H1 (cell line): ENCODE data around the gene PROX2. TPM values are rescaled to one million over a fixed set of nuclear protein-coding genes. Genes with fewer than 3 reads are reported as not detected.

Experiments
- CTCF ChIA-PET: fragments of 300-600 bp; sonication (Branson Sonifier 250); formaldehyde crosslinking; loops from one replicate; lab custom pipeline; 2021; ENCODE audit not compliant: partially characterized antibody; lab: Charles Lee
- POLR2A ChIA-PET: fragments of 300-600 bp; sonication (Branson Sonifier 250); formaldehyde crosslinking; loops from one replicate; lab custom pipeline; 2021; ENCODE audit warnings: inconsistent platforms; ENCODE audit not compliant: partially characterized antibody; lab: Charles Lee
- DNase-seq, 2 experiments: peaks; one replicate each; pipeline versions ENCODE4 v3.0.0 to v3.0.0-alpha.2; 2010 to 2022; ENCODE audit warnings: low spot score in 2 of 2, low read depth in 1 of 2, mixed read lengths in 1 of 2
- FAIRE-seq: peaks from 2 replicates; lab custom pipeline; 2011; peaks lifted over from hg19 to GRCh38; lab: Jason Lieb, UNC
- H2AFZ ChIP-seq: 2 replicates; pipeline ENCODE4 v1.8.1; 2012; ENCODE audit warnings: low read length, inconsistent platforms
- H2AK5ac ChIP-seq: 2 replicates; pipeline ENCODE4 v1.6.1; 2013; ENCODE audit warnings: low read depth, low read length
- H2BK120ac ChIP-seq: replicated peaks from 2 replicates; pipeline ENCODE3; 2013; ENCODE audit warnings: low read depth, low read length, inconsistent platforms
- H2BK12ac ChIP-seq: 2 replicates; pipeline ENCODE4 v1.6.1; 2013; ENCODE audit warnings: low read depth, low read length
- H2BK15ac ChIP-seq: 2 replicates; pipeline ENCODE4 v1.6.1; 2013; ENCODE audit warnings: low read length
- H2BK20ac ChIP-seq: 2 replicates; pipeline ENCODE4 v1.6.1; 2013; ENCODE audit warnings: low read length
- H2BK5ac ChIP-seq: 2 replicates; pipeline ENCODE4 v1.6.1; 2013; ENCODE audit warnings: low read depth, low read length
- H3K14ac ChIP-seq: 2 replicates; pipeline ENCODE4 v1.6.1; 2013; ENCODE audit warnings: inconsistent platforms; ENCODE audit not compliant: insufficient read length
- H3K18ac ChIP-seq: 2 replicates; pipeline ENCODE4 v1.6.1; 2013; ENCODE audit warnings: low read length; ENCODE audit errors: extremely low read depth
- H3K23ac ChIP-seq: 2 replicates; pipeline ENCODE4 v1.6.1; 2013; ENCODE audit warnings: inconsistent platforms; ENCODE audit not compliant: insufficient read length
- H3K23me2 ChIP-seq: 2 replicates; pipeline ENCODE4 v1.6.1; 2013; ENCODE audit warnings: low read depth, low read length
- H3K27ac ChIP-seq: 2 replicates; pipeline ENCODE4 v1.6.1; 2011; ENCODE audit warnings: low read depth, low read length, inconsistent platforms
- H3K27me3 ChIP-seq, 4 experiments: replicated peaks in 1 of 4; 1 replicate in 1 of 4; 2 replicates in 3 of 4; pipeline versions ENCODE4 v1.6.1 to v1.8.1; 2011 to 2013; ENCODE audit warnings: low read length in 3 of 4, mild to moderate bottlenecking in 3 of 4, inconsistent platforms in 2 of 4, mixed read lengths in 2 of 4, moderate library complexity in 1 of 4; ENCODE audit not compliant: control insufficient read depth in 3 of 4, insufficient read depth in 3 of 4; ENCODE audit errors: extremely low read depth in 1 of 4
- H3K36me3 ChIP-seq, 4 experiments: 2 replicates each; pipeline versions ENCODE4 v1.6.1 to v1.8.1; 2011 to 2013; ENCODE audit warnings: mild to moderate bottlenecking in 4 of 4, low read length in 3 of 4, moderate library complexity in 2 of 4, control low read depth in 1 of 4, inconsistent platforms in 1 of 4; ENCODE audit not compliant: insufficient read depth in 4 of 4, control insufficient read depth in 2 of 4
- H3K4ac ChIP-seq: replicated peaks from 2 replicates; pipeline ENCODE3; 2013; ENCODE audit warnings: low read length, low read depth, mixed read lengths, inconsistent platforms; ENCODE audit not compliant: insufficient read length
- H3K4me1 ChIP-seq, 4 experiments: replicated peaks in 1 of 4; 1 replicate in 1 of 4; 2 replicates in 3 of 4; pipeline versions ENCODE4 v1.6.1 to v1.8.1; 2011 to 2013; ENCODE audit warnings: low read length in 3 of 4, inconsistent platforms in 2 of 4, mixed read lengths in 1 of 4; ENCODE audit not compliant: insufficient read depth in 4 of 4, control insufficient read depth in 3 of 4
- H3K4me2 ChIP-seq, 2 experiments: 2 replicates each; pipeline versions ENCODE4 v1.6.1 to v1.8.1; 2011 to 2013; ENCODE audit warnings: low read depth in 2 of 2, low read length in 2 of 2, control low read depth in 1 of 2, inconsistent platforms in 1 of 2, mild to moderate bottlenecking in 1 of 2; ENCODE audit not compliant: insufficient read depth in 1 of 2
- H3K4me3 ChIP-seq, 4 experiments: fragments of 200-600, 300-600 bp in 1 of 4; sonication (generic), shearing (Covaris generic), sonication (Bioruptor Twin) in 1 of 4; 2 replicates each; pipeline versions ENCODE4 v1.5.1 to v1.8.1; 2011 to 2016; ENCODE audit warnings: low read length in 4 of 4, low read depth in 3 of 4, control low read depth in 2 of 4, inconsistent platforms in 2 of 4, mild to moderate bottlenecking in 2 of 4, mixed read lengths in 1 of 4, moderate library complexity in 1 of 4; ENCODE audit not compliant: insufficient read depth in 2 of 4; ENCODE audit errors: extremely low read depth in 1 of 4
- H3K56ac ChIP-seq: replicated peaks from 2 replicates; pipeline ENCODE3; 2013; ENCODE audit warnings: low read depth, mild to moderate bottlenecking, mixed read lengths, low read length, inconsistent platforms; ENCODE audit not compliant: insufficient read length
- H3K79me1 ChIP-seq: 2 replicates; pipeline ENCODE4 v1.6.1; 2013; ENCODE audit warnings: low read depth, low read length, control low read depth
- H3K79me2 ChIP-seq, 2 experiments: 2 replicates each; pipeline versions ENCODE4 v1.6.1 to v1.8.1; 2012 to 2013; ENCODE audit warnings: low read length in 2 of 2, mild to moderate bottlenecking in 2 of 2, inconsistent platforms in 1 of 2; ENCODE audit not compliant: insufficient read depth in 2 of 2, control insufficient read depth in 1 of 2
- H3K9ac ChIP-seq, 4 experiments: replicated peaks in 1 of 4; 1 replicate in 1 of 4; 2 replicates in 3 of 4; pipeline versions ENCODE4 v1.6.1 to v1.8.1; 2011 to 2013; ENCODE audit warnings: low read depth in 3 of 4, low read length in 3 of 4, control low read depth in 2 of 4, mild to moderate bottlenecking in 2 of 4, moderate library complexity in 2 of 4, inconsistent platforms in 1 of 4; ENCODE audit errors: extremely low read depth in 1 of 4
- H3K9me3 ChIP-seq, 2 experiments: 2 replicates each; pipeline versions ENCODE4 v1.6.1 to v1.8.1; 2012 to 2013; ENCODE audit warnings: mild to moderate bottlenecking in 2 of 2, moderate library complexity in 2 of 2, control low read depth in 1 of 2, inconsistent platforms in 1 of 2, low read depth in 1 of 2, low read length in 1 of 2, mixed read lengths in 1 of 2; ENCODE audit not compliant: insufficient read depth in 2 of 2
- H4K20me1 ChIP-seq, 2 experiments: replicated peaks in 1 of 2; 2 replicates each; pipeline versions ENCODE3 to v1.8.1; 2011 to 2013; ENCODE audit warnings: inconsistent platforms in 2 of 2, low read length in 2 of 2, mild to moderate bottlenecking in 1 of 2; ENCODE audit not compliant: insufficient read depth in 2 of 2, control insufficient read depth in 1 of 2
- H4K5ac ChIP-seq: 2 replicates; pipeline ENCODE4 v1.6.1; 2013; ENCODE audit warnings: low read length, low read depth, mixed read lengths, inconsistent platforms; ENCODE audit not compliant: insufficient read length
- H4K8ac ChIP-seq: 2 replicates; pipeline ENCODE4 v1.8.0; 2013; ENCODE audit warnings: mild to moderate bottlenecking, moderate library complexity, low read length, inconsistent platforms; ENCODE audit not compliant: insufficient read depth; ENCODE audit errors: extremely low read depth
- H4K91ac ChIP-seq: replicated peaks from 2 replicates; pipeline ENCODE3; 2013; ENCODE audit warnings: low read length, mixed read lengths, inconsistent platforms; ENCODE audit not compliant: insufficient read length
- CBX5 ChIP-seq: fragments of 300-800, 300-1000 bp; sonication (generic); IDR thresholded peaks from 2 replicates; pipeline ENCODE4 v1.7.1; 2016; ENCODE audit warnings: antibody characterized with exemption, low read length, low read depth
- CEBPB ChIP-seq: IDR thresholded peaks from 2 replicates; pipeline ENCODE4 v1.6.1; 2012; ENCODE audit warnings: low read depth, low read length
- CHD2 ChIP-seq: IDR thresholded peaks from 2 replicates; pipeline ENCODE4 v1.6.1; 2012; ENCODE audit warnings: low read length, improper control_type of control experiment
- HDAC2 ChIP-seq, 2 experiments: fragments of 300-600 bp in 1 of 2; sonication (generic) in 1 of 2; IDR thresholded peaks; 2 replicates each; pipeline ENCODE4 v1.6.1; 2011 to 2012; ENCODE audit warnings: low read depth in 2 of 2, low read length in 2 of 2, mild to moderate bottlenecking in 2 of 2, moderate library complexity in 2 of 2, borderline replicate concordance in 1 of 2, inconsistent platforms in 1 of 2
- HDAC6 ChIP-seq: IDR thresholded peaks from one replicate; pipeline ENCODE4 v1.7.1; 2012; ENCODE audit warnings: low read depth, mild to moderate bottlenecking, inconsistent platforms, low read length, moderate library complexity
- MAFK ChIP-seq: IDR thresholded peaks from 2 replicates; pipeline ENCODE4 v1.6.1; 2012; ENCODE audit warnings: low read depth, mild to moderate bottlenecking, improper control_type of control experiment, low read length
- RFX5 ChIP-seq: IDR thresholded peaks from 2 replicates; pipeline ENCODE4 v1.6.1; 2011; ENCODE audit warnings: low read depth, low read length, improper control_type of control experiment, borderline replicate concordance
- SP2 ChIP-seq: IDR thresholded peaks from 2 replicates; pipeline ENCODE4 v1.6.1; 2012; ENCODE audit warnings: mild to moderate bottlenecking, low read length, inconsistent platforms
- TEAD4 ChIP-seq: IDR thresholded peaks from 2 replicates; pipeline ENCODE4 v1.6.1; 2012; ENCODE audit warnings: low read depth, low read length, inconsistent platforms, mixed read lengths
- ZNF274 ChIP-seq: IDR thresholded peaks from 2 replicates; pipeline ENCODE4 v1.7.0; 2012; ENCODE audit warnings: low read length, borderline replicate concordance; ENCODE audit errors: extremely low read depth
- WGBS, 2 experiments: shearing (Covaris generic) in 1 of 2; methylation state at CpG; one replicate each; pipeline versions ENCODE4 v1.1.6 to v1.1.7; 2013 to 2015; ENCODE audit warnings: low lambda C conversion rate in 2 of 2, mixed read lengths in 2 of 2, inconsistent platforms in 1 of 2, low coverage in 1 of 2, missing lambda C conversion rate in 1 of 2; ENCODE audit not compliant: insufficient replicate concordance in 2 of 2, insufficient coverage in 1 of 2, insufficient read length in 1 of 2; ENCODE audit errors: extremely low coverage in 1 of 2, missing lambda C conversion rate in 1 of 2; 5-methylcytosine and 5-hydroxymethylcytosine counted together
- polyA plus RNA-seq, 7 experiments: library from polyadenylated mRNA; depleted of rRNA in 3 of 7; stranded (reverse) in 5 of 7; unstranded in 2 of 7; fragments of >200 nt in 5 of 7; fragments of 200-250 nt in 2 of 7; gene quantifications; 1 replicate in 5 of 7; 2 replicates in 1 of 7; 4 replicates in 1 of 7; pipeline versions ENCODE4 v1.2.1 to v1.2.3, GENCODE V29; 2011 to 2013; ENCODE audit warnings: missing spikeins in 2 of 7, mixed read lengths in 2 of 7
- total RNA-seq: library from RNA; stranded (reverse); fragmentation: NEBNext Ultra II Directional; extraction: Animal tissue kit (Norgen Biotek cat#: 25700); gene quantifications from 2 replicates; pipeline ENCODE4 v1.2.1, GENCODE V29; 2021
- TF ChIP-seq, protein P1 (sequence below): IDR thresholded peaks from 2 replicates; pipeline ENCODE4 v1.6.1; 2012; ENCODE audit warnings: low read length, inconsistent platforms

Gene PROX2
- total and polyA plus RNA-seq, 2 of the 8 experiments (the other 6 are each of a cell fraction or from before 2014, with no cell fraction given) = 0.03 TPM; not detected in 1

DNA sequence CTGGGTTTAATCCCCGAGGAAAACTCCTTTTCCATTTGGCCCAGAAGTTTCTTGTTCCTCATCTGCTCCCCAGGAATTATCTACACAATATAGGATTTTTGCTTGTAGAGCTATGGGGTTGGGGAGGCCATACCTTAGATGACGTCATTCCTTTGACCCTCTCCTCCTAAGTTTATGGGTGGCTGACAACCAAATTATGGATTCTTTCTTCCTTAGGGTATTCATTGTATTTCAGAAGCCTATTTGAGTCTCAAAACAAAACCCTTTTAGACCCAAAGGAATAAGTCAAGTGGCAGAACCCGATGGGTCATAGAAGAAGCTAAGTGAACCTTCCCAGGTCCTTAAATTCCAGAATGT is 14.2 kb downstream of the PROX2 start:
- H3K4me1 ChIP-seq = 0 out of 7 replicates have a peak, but pooled peaks cover 0 to 2% (median 0%) of the 10 kb centered on the region in 4 experiments
- TF ChIP-seq MAFK (no peak), CBX5 (no peak), RFX5 (no peak), HDAC6 (no peak), CHD2 (no peak), TEAD4 (no peak), SP2 (no peak), CEBPB (no peak), ZNF274 (no peak), HDAC2 (IDR thresholded peaks at IDR 0.05; ENCODE audit: borderline replicate concordance in 1 of 2, low read depth in 2 of 2, low read length in 2 of 2) (no peak)
- TF ChIP-seq, protein P1, sequence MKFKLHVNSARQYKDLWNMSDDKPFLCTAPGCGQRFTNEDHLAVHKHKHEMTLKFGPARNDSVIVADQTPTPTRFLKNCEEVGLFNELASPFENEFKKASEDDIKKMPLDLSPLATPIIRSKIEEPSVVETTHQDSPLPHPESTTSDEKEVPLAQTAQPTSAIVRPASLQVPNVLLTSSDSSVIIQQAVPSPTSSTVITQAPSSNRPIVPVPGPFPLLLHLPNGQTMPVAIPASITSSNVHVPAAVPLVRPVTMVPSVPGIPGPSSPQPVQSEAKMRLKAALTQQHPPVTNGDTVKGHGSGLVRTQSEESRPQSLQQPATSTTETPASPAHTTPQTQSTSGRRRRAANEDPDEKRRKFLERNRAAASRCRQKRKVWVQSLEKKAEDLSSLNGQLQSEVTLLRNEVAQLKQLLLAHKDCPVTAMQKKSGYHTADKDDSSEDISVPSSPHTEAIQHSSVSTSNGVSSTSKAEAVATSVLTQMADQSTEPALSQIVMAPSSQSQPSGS = no peak

More for the DNA sequence above, 14.2 kb downstream of the PROX2 start:
- H2BK15ac ChIP-seq = no peak overlapping the region
- H4K91ac ChIP-seq = no peak overlapping the region
- H2AFZ ChIP-seq = peak overlapping the region; percentile 28; the same call in 1 of the 2 replicates
- no peak overlapping the region for H2BK20ac ChIP-seq
- FAIRE-seq (no peak), DNase-seq (no peak)
- no peaks in the 10 kb centered on the region for H3K27me3 ChIP-seq
- H3K18ac ChIP-seq = no peak overlapping the region
- no peak overlapping the region for H4K5ac ChIP-seq
- H2BK12ac ChIP-seq = no peak overlapping the region
- H3K23me2 ChIP-seq = no peaks in the 10 kb centered on the region; the same call in 1 of the 2 replicates
- H3K56ac ChIP-seq = no peak overlapping the region
- H3K9me3 ChIP-seq = no peaks in the 10 kb centered on the region
- H3K79me1 ChIP-seq = no peaks in the 10 kb centered on the region
- no peak overlapping the region for H2BK5ac ChIP-seq
- H2AK5ac ChIP-seq = no peak overlapping the region
- H3K9ac ChIP-seq = no peak overlapping the region
- no peaks in the 10 kb centered on the region for H3K79me2 ChIP-seq
- H3K36me3 ChIP-seq = no peaks in the 10 kb centered on the region
- no peak overlapping the region for H3K4me2 ChIP-seq
- no peak overlapping the region for H2BK120ac ChIP-seq
- H3K4ac ChIP-seq = no peak overlapping the region
- no peak overlapping the region for H3K27ac ChIP-seq
- no peak overlapping the region for H4K8ac ChIP-seq
- ChIA-PET CTCF (interaction anchor here (0.7 to 18.3 kb wide), 16 partner anchors 8 to 227 kb away, joined by 3 to 509 read pairs (median 8); partner anchors contain the start of genes DLST, PGF and PROX2), POLR2A (interaction anchor here (0.8 to 8.6 kb wide), 10 partner anchors 9 to 265 kb away, joined by 3 to 80 read pairs (median 4); partner anchors contain the start of genes DLST, LTBP2 and NEK9)
- H3K4me3 ChIP-seq = no peak overlapping the region
- H3K14ac ChIP-seq = no peak overlapping the region
- no peaks in the 10 kb centered on the region for H4K20me1 ChIP-seq
- WGBS, 2 experiments = 88% methylated on average over 3 of the region's 3 CpGs; no CpG with 5 or more reads in 1 of the 2 experiments
- H3K23ac ChIP-seq = no peak overlapping the region
